Astrocyte of the cerebellum (primary cell): ENCODE measurements around the gene RXRB.

Experiments
- DNase-seq: peaks from one replicate; pipeline ENCODE4 v3.0.0-alpha.2; 2011; ENCODE audit warnings: low read depth
- H3K4me3 ChIP-seq: 2 replicates; pipeline ENCODE4 v1.5.1; 2011; ENCODE audit warnings: mild to moderate bottlenecking, low read depth, low read length, moderate library complexity
- in situ Hi-C: cut with HindIII; loops from 2 replicates; pipeline ENCODE4 v1.10.0; 2017; ENCODE audit warnings: low sequenced_read_pairs
- TF ChIP-seq, protein P1 (sequence below): IDR thresholded peaks from 2 replicates; pipeline ENCODE4 v1.5.1; 2012; ENCODE audit warnings: low read length, low read depth, moderate library complexity, mild to moderate bottlenecking; ENCODE audit errors: missing control alignments

The RXRB gene

GRCh38 chr6:33200219-33201146, at the start of gene RXRB, which contains the start of gene SLC39A7:
RXRB (minus strand) TSS chr6:33200665; CDS start chr6:33200476, 189 bp downstream.
SLC39A7 (plus strand) TSS chr6:33200867; CDS start chr6:33201246, 379 bp downstream.
- H3K4me3 ChIP-seq = peak within 1 kb of the TSS; percentile 79
- DNase-seq = peak; percentile 100
- TF ChIP-seq, protein P1, sequence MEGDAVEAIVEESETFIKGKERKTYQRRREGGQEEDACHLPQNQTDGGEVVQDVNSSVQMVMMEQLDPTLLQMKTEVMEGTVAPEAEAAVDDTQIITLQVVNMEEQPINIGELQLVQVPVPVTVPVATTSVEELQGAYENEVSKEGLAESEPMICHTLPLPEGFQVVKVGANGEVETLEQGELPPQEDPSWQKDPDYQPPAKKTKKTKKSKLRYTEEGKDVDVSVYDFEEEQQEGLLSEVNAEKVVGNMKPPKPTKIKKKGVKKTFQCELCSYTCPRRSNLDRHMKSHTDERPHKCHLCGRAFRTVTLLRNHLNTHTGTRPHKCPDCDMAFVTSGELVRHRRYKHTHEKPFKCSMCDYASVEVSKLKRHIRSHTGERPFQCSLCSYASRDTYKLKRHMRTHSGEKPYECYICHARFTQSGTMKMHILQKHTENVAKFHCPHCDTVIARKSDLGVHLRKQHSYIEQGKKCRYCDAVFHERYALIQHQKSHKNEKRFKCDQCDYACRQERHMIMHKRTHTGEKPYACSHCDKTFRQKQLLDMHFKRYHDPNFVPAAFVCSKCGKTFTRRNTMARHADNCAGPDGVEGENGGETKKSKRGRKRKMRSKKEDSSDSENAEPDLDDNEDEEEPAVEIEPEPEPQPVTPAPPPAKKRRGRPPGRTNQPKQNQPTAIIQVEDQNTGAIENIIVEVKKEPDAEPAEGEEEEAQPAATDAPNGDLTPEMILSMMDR = no peak
- in situ Hi-C loops = no loop called here

DNA sequence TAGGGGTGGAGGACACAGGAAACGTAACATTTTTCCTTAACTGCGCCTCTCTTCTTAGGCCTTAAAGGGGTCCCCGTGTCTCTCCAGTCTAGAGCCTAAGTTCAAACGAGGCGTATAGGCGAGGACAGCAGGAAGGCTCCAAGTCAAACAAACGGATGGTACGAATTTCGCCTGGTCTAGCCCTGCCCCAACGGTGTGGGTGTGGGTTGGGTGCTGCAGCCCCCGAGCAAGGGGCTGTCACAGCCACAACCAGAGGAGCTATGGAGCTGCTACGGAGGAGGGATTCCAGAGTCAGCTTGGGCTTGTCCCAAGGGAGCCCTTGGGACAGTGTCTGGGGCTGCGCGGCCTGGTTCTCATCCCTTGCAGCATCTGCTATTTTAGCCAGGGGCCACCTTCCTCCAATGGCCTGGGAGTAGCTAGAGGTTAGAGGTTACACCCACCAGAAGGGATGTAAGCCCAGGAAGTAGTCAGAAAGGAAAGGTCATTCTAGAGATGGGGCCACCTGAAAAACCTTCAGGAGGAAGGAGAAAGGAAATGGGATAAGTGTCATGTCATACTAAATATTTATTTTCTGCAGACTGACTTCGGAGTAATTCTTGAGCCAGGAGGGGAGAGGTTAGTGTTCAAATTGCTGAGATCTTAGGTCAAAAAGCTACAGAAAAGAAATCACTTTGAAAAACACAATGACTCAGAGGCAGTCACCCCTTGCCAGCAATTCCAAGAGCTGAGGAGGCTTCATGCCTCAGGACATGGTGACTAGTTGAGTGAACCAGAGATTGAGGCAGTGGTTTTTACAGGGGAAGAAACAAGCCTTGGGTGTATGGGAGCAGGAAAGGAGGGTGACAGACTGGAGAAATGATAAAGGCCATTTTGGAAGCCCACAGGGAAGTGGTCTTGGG, 49.5 kb upstream of the RXRB start:
- TF ChIP-seq, protein P1 = no peak
- in situ Hi-C loops = no loop called here
- peak overlapping the region; percentile 45 for H3K4me3 ChIP-seq
- peak; percentile 41 for DNase-seq

GRCh38 chr6:33248932-33249731, 48.7 kb upstream of the RXRB start:
- TF ChIP-seq, protein P1 = no peak
- DNase-seq = peak; percentile 98
- in situ Hi-C loops = no loop called here
- H3K4me3 ChIP-seq = peak overlapping the region; percentile 45

DNA sequence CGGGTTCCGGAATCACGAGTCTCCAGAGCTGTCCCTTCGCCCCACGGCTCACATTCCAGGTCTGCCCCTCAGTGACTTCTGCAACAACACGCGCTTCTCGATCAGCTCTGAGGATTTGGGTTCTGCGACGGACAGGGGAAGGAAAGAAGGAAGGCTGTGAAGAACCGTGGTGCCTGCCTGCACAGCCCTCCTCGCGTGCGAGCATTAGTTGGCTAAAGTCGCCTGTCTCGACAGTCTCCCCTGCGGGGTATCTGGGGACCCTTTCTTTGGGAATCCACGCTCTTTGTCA, 48.1 kb upstream of the RXRB start:
- H3K4me3 ChIP-seq = peak overlapping the region; percentile 45
- in situ Hi-C loops = no loop called here
- TF ChIP-seq, protein P1 = no peak
- peak; percentile 13 for DNase-seq

DNA sequence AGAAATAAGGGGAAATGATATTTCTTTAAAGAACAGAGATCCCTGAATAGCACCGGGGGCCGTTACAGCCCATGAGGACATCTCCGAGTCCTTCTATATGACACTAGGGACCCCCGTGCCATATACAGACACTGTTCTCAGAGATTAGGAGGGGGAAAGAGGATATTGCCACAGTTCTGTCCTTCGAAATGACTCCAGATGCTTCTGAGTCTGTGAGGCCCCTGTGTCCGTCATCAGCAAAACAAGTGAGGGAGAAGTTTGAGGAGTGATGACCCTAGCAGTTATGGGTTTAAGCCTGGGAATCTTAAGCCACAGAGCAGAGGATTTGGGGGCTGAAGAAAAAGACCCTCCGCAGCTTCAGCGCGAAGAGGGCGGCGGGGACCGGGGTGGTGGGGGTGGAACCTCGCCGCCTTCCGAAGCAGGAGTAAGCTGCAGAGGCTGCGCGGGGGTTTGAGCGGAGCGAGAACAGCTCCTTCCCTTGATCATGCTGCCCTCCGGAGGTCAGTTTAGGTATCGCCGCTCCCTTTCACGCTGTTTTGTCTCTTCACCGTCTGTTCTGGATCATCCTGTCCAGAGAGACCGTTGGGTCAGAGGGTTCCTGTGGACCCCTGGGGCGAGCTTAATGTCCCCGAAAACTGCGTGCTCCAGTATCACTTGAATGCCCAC, 47.6 kb upstream of the RXRB start:
- in situ Hi-C loops = no loop called here
- peak; percentile 64 for DNase-seq
- TF ChIP-seq, protein P1 = peak; percentile 86
- peak overlapping the region; percentile 45 for H3K4me3 ChIP-seq

DNA sequence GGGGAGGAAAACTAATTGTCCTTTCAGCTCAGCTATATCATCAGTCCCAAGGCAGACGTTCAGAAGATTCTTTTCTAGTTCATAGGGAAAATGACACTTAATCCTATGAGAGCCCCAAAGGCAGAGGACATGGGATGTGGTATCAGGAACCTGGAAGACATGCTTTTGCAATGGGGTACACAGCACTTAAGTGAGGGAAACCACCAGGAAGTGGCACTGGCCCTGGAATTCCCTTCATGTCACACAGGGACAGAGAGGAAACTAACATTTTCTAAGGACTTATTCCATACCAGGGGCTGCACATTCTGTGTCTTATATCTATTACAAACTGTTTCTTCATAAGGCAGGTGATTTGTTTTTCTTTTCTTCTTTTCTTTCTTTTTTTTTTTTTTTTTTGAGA, 43.0 kb upstream of the RXRB start:
- in situ Hi-C loops = no loop called here
- DNase-seq = no peak
- no peak overlapping the region for H3K4me3 ChIP-seq
- TF ChIP-seq, protein P1 = no peak
